T1000 (cell line): ENCODE measurements around the gene LCORL.
"Not testable (repeated sequence)": the region's sequence is repeated elsewhere in the genome, so short reads cannot be mapped to it uniquely, and the experiment has no call there.

ENCODE experiments used
- DNase-seq: peaks from one replicate; lab custom pipeline; 2025; ENCODE audit warnings: mixed read lengths; lab: John Stamatoyannopoulos, UW

Gene LCORL

DNA sequence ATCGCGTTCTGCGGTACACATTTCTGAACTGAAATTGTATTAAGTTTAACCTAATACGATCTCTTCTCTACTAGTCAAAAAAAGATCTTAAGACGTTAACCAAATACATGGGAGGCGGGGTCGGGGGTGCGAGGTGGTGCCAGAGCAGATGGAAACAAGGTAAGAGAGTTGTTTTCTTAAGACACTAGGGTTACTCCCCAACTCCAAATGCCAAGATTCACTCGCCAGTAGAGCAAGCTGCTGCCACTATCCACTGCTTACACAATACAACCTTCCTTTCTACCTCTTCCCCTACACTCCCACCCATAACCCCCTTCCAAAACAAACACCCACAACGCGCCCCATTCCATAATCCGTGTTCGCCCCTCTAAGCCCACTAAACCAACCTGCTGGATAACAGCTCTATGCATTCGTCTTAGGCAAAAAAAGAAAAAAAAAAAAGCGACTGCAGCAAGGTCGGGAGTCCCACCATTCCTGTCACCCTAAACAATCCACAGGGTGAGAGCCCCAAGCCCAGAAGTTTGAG lies 1.3 kb downstream of the LCORL start:
- DNase-seq, result no peak

DNA sequence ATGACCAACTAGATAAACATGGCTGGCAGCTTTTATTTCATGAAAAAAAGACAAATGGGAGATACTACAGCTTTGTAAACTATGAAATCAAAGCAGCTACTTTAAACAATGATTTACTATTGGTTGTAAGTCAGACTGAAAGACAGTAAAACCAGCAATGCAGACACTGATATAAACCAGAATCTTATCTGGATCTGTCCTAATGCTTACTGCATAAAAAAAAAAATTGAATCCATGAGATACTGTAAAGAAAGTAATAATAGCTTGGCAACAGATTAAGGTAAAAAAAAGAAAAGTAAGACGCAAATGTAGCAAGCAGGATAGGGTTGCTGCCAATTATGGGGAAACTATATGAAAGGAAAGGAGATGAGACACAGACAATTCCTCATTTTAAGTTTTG lies 7.3 kb downstream of the LCORL start:
- DNase-seq, result no peak

DNA sequence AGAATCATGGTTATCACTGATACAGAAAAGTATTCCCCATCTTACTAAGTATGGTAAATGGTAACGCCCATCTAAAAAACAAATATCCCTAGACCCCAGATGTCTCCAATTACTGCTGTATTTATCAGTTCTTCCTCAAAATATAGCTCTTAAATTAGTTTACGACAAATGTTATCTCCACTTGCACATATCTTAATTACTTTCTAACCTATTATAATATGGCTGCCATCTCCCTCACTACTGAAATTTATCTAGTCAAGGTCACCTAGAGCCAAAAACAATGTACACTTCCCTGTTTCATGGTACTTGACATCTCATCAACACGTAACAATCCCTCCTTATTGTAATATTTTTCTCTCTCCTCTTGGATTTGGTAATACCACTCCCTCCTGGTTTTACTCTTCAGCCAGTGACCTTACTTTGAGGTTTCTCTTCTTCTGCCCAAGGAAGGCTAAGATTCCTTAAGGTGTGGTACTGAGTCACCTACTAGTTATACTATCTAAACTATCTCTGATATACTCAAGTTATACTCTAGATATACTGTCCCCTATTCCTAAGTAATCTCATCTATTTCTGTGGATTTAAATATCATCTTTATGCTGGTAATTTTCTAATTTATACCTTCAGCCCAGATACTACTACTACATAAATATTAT lies 8.6 kb downstream of the LCORL start:
- no peak for DNase-seq

DNA sequence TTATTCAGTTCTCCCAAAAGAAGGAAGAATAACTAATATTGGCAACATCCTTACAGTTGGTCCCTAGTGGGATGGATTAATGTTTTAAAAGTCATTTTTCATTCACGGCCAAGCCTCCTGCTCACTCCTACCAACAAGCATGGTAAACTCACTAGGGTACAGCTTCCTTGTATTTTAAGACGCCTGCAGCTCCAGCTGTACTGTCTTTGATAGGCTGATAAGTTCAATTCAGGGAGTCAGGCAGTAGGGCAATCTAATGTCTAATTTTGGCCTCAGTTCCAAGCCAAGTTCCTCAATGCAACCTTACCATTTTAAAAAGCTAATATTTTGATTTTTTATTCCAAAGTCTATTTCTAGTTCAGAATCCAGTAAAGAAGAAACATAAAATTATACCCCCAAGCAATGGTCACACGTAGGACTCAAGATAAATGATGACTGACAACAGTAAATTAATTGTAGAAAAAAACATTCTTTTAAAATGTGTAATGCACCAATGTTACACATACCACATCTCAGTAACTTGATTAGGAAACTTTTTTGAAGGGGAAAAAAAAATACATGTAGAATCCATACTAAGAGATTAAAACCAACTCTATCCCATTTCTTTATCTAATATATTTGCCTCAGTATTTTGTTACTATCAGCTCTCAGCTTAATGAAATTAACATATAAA lies 9.3 kb downstream of the LCORL start:
- no peak for DNase-seq

DNA sequence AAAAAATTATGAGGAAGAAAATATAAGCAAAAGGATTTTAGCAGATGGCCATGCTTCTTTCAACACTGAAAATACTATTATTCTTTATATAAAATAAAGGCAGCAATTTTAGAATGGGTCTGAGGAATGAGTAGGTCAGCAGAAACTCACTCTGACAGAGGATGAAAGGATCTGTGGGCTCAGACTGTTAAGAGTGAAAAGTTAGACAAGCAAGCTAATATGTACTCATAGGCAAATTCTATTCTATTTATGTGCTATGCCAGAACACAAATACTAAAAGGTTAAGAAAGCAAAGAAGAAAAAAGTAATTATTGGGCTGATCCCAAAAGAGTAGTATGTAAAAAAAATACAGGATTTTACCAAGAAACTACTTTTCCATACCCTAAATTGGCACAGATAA lies 13.9 kb downstream of the LCORL start:
- no peak for DNase-seq

DNA sequence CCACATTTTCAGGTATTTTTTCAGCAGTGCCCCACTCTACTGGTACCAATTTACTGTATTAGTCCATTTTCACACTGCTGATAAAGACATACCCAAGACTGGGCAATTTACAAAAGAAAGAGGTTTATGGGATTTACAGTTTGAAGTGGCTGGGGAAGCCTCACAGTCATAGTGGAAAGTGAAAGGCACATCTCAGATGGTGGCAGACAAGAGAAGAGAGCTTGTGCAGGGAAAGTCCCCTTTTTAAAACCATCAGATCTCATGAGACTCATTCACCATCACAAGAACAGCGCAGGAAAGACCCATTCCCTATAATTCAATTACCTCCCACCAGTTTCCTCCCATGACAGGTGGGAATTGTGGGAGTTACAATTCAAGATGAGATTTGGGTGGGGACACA lies 15.1 kb downstream of the LCORL start:
- not testable (repeated sequence) for DNase-seq

DNA sequence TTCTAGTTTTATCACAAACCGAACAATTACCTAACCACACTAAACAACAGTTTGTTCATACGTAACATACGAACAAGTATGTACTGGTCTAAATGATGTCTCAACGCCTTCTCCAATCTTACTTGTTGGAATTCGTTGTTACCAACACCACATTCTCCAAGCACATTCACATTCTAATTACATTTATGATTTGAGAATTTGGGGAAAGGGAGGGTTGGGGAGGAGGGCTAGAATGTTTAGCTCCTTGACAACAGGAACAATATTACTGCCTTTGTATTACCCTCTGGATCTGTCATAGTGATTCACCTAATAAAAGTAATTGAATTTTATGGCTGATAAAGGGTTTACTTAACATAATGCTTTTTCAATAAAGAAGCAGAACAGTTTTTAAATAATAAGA lies 24.4 kb downstream of the LCORL start:
- DNase-seq, result no peak

DNA sequence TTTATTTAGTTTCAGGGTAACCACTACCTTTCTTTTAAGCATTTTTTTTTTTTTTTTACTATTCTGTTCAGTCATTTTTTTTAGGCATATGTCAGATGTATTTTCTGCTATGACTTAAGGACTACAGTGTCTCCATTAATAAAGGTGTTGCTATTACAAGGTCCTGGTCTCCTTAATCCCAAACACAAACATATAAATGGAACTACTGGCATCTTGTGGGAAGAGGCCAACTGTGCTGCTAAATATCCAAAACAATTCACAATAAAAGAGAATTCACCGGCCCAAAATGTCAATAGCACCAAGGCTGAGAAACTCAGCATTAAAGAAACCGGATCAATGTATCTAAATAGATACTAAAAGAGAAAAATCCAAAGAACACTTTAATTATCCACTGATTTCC lies 26.4 kb downstream of the LCORL start:
- DNase-seq, result no peak

DNA sequence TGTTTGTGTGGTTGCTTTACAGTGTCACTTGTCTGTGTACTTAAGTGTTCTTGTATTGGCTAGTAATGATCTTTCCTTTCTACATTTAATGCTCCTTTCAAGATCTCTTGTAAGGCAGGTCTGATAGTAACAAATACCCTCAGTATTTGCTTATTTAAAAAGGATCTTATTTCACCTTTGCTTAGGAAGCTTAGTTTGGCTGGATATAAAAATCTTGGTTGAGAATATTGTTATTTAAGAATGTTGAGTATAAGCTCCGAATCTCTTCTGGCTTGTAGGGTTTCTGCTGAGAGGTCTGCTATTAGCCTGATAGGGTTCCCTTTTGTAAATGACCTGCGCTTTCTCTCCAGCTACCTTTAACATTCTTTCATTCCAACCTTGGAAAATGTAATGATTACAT lies 35.7 kb downstream of the LCORL start:
- no peak for DNase-seq

DNA sequence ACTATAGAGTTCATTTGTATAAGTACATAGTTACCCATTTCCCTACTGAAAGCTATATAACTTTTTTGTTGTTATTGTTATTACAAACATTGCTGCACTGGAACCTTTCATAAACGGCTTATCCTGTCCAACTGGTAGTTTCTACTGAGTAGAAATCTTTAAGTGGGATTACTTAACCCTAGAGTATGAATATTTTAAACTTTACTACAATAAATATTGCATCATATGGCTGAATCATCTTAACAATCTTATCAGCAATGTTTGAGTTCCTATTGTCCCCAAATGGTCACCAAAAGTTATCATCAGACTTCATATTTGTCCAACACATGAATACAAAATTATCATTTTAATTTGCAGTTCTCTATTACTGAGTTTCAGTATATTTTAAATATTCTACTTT lies 40.5 kb downstream of the LCORL start:
- no peak for DNase-seq

DNA sequence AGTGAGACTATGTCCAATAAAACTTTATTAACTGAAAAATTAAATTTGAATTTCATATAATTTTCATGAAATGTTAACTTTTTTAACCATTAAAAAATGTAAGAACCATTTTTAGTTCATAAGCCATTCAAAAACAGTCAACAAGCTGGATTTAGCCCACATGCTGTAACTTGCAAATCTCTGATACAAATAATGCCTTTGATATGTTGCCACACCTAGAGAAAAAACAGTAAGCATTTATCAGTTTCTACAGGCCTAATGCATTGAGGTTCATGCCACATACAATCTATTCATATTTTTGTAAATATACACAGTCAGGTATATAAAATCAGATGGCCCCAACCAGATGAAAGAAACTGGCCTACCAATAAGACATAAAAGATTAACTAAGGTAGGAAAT lies 52.8 kb downstream of the LCORL start:
- DNase-seq, result no peak

DNA sequence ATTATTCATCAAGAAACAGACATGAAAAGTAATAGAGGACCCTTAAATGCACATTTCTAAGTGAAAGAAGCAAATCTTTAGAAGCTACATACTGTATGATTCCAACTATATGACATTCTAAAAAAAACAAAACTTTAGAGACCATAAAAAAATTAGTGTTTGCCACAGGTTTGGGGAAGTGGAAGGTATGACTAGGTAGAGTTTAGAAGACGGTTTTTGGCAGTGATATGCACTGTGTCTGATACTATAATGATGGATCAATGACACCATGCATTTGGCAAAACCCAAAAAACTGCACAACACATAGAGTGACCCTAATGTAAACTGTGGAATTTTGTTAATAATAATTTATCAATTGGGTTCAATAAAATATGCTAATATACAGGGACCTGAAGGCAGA lies 54.5 kb downstream of the LCORL start:
- no peak for DNase-seq

DNA sequence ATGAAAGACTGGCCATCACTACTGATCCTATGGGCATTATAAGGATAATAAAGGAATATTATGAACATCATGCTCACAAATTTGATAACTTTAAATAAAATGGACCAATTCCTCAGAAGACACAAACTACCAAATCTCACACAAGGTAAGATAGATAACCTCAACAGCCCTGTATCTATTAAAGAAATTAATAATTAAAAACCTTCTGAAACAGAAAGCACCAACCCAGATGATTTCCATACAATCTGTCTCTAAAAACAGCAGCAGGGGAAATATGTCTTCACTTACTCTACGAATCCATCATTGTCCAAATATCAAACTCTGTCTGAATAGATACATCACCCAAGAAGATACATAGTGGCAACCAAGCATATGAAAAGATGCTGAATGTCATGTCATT lies 55.2 kb downstream of the LCORL start:
- no peak for DNase-seq

DNA sequence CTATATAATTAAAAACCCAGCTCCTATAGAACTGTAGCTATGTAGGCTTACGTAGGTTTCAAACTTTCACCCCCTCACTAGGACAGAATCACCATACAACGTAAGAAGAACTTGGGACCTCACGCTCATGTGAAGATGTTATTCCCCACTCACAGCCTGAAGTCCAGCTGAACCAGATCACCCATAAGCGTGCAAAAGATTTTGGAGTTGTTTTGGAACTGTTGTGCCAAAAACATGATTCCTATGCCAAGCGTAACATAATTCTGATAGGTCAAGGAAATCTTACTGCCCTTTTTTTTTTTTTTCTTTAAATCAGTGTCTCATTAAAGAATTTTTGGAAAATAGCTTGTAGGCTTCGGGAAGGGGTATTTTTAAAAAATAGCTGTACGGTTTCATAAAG lies 57.0 kb downstream of the LCORL start:
- DNase-seq, result no peak

DNA sequence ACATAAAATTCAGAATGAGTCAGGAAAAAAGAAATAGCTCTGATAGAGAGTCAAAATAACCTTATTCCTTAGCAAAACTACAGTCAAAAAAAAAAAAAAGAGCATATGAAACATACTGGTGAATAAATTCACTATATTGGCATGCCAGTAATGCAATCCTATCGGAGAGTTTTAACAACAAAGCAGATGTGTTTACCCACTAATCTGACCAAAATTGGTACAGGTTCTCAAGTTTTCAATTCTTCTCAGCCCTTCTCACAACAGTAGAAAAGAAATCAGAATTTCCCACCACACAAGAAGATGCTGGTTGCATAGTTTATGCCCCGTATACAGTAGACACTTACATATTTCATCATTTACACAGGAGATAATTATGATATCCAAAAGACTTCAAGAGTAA lies 59.4 kb downstream of the LCORL start:
- no peak for DNase-seq

DNA sequence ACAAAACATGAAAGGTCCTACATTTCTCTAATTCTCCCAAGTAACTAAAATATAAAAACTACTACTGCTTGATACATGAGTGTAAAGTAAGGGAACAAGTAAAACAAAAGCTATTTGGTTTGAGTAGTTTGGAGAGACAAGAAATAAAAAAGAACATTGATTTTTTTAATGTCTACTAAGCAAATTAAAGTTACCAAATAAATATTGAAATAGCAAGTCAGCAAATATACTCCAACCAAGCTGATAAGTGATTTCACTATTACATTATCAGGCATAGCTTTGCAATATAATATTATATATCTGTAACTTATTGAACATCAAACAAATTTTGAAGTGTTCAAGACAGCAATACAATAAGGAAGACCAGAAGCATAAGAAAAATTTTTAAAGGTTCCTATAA lies 60.3 kb downstream of the LCORL start:
- DNase-seq, result no peak

DNA sequence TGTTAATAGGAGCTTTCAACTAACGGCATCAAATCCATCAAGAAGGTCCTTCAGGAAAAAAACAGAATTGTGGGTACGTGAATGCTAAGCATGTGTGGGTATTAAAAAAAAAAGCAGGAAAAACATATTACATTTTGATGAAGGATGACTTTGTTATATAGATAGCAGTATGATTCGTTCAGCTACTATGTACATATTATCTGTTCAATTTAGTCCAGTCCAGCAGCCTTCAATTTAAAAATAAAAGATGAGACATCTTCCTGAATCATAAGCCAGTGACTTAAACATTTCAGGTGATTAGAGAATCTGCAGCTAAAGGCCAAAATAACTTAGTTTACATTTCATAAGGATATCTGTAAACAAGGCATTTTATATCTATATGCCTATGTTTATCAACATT lies 63.4 kb downstream of the LCORL start:
- DNase-seq, result no peak

DNA sequence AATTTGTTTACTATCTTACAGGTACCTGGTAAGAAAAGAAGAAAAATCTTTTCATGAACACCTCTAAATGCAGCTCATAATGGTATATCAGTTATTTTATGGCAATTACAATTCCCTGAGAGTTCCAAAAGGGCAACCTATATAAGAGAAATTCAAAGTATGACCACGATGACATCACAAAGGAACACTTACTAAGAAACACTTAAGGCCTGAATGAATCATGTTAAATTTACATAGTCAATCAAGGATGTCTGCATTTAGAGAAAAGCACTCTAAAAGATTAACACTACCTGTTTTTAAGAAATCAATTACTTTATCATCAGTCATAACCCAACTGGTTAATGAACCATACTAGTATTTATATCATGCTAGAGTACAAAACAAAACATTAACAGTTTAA lies 63.9 kb downstream of the LCORL start:
- DNase-seq, result no peak

DNA sequence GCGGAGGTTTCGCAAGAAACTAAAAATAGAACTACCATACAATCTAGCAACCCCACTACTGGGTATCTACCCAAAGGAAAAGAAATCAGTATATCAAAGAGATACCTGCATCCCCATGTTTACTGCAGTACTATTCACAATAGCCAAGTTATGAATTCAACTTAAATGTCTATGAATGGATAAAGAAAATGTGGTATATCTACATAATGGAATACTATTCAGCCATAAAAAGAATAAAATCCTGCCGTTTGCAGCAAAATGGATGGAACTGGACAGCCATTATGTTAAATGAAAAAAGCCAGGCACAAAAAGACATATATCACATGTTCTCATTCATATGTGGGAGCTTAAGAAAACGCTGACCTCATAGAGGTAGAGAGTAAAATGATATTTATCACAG lies 65.3 kb downstream of the LCORL start:
- DNase-seq, result no peak

DNA sequence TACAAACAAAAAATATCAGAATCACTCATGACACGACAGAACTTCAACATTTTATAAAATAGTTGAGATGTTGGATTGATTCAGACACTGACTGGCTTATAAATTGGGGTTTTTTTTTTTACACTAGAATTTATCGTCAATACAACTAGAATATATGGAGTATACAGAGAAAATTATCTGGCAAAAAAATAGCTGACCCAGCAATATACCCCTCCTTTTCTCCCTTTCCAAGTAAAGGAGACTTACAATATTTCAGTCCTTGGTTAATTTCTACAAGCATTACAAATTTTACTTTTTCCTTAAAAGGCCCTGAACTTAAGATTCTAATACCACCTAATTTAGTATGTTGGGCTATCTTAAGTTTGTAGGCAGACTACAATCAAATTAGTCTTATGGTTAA lies 76.3 kb downstream of the LCORL start:
- DNase-seq, result no peak

DNA sequence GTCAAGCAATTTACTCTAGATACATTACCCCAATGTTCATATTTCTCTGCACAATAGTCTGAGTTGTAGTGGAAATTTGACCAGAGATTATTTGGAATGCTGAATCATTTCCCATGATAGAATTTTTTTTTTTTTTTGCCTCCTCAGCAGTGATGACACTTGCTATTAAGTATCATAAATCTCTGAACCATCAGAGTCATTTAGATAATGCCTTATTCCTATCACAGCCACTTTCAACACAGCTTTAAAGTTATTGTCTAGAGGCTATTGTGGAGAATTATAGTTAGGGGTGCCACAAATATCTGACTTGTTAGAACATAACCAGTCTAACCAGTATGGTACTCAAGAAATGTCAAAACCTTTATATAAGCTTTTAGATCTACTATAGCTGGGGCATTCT lies 79.8 kb downstream of the LCORL start:
- DNase-seq, result no peak

DNA sequence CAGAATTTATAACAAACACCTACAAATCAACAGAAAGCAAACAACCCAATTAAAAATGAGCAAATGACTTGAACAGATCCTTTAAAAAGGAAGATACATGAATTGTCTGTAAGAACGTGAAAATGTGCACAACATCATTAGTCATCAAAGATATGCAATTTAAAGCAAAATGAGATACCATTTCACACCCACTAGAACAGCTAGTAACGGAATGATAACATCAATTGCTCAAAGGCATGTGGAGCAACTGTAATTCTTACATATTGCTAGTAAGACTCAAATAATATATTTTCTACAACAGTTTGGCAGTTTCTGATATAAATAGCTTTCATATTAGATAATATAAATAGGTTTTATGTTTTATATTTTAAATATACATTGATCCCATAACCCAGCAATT lies 82.5 kb downstream of the LCORL start:
- DNase-seq, result no peak

DNA sequence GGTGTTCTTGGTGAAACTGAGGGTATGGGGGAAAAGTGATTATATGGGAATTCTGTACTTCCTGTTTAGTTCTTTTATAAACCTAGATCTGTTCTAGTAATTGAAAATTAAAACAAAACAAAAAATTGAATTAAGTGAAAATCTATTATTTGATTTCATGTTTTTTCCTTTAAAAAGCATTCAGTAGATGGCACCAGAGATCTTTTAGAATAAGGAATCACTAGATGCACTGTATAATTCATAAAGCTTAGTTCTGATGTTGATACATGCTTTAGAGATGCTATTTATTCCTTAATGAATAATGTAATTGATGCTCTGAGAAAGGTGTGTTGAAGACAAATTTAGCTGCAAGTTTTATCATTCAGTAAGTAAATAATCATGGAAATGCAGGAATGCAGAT lies 87.3 kb downstream of the LCORL start:
- no peak for DNase-seq

DNA sequence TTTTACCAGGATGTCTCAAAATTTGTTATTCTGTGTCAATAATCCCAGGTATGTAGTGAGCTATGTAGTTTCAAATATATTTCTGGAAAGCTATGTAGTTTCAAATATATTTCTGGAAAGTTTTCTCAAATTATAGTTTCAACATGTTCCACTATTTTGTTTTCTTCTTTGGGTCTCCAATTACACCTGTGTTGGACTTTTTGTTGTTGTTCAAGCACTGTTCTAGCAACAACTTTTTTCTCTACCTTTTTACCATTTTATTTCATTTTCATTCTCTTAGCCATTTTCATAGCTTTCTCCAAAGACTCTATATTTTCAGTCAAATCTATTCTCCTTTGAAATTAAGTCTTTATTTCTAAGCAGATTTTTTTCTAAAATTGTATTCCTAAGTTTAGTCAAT lies 88.4 kb downstream of the LCORL start:
- no peak for DNase-seq
